Smooth muscle cell (in vitro differentiated cells): ENCODE results near the gene MEGF11. TPM values are rescaled to one million over a fixed set of nuclear protein-coding genes. Genes with fewer than 3 reads are reported as not detected.
"Not testable (repeated sequence)": the region's sequence is repeated elsewhere in the genome, so short reads cannot be mapped to it uniquely, and the experiment has no call there.

Source experiments
- DNase-seq: peaks from one replicate; lab custom pipeline; 2025; ENCODE audit not compliant: unreplicated experiment; lab: John Stamatoyannopoulos, UW
- H2AFZ ChIP-seq: fragments of 200-600 bp; sonication (generic); 2 replicates; pipeline ENCODE4 v1.6.0; 2016; ENCODE audit warnings: antibody characterized with exemption, low read depth, mild to moderate bottlenecking
- H3F3A ChIP-seq: fragments of 200-600 bp; sonication (generic); 2 replicates; pipeline ENCODE4 v1.6.0; 2017; ENCODE audit warnings: antibody characterized with exemption, low read depth
- H3K27ac ChIP-seq: fragments of 200-600 bp; sonication (generic); 2 replicates; pipeline ENCODE4 v1.5.1; 2016; ENCODE audit warnings: low read depth, mild to moderate bottlenecking
- H3K27me3 ChIP-seq: fragments of 200-600 bp; sonication (generic); 2 replicates; pipeline ENCODE4 v1.6.1; 2016; ENCODE audit warnings: low read depth, mild to moderate bottlenecking
- H3K36me3 ChIP-seq: fragments of 200-600 bp; sonication (generic); 2 replicates; pipeline ENCODE4 v1.5.1; 2016; ENCODE audit warnings: low read depth
- H3K4me1 ChIP-seq: fragments of 200-600 bp; sonication (generic); 2 replicates; pipeline ENCODE4 v1.5.1; 2016; ENCODE audit warnings: low read depth
- H3K4me2 ChIP-seq: fragments of 200-600 bp; sonication (generic); 2 replicates; pipeline ENCODE4 v1.6.0; 2016; ENCODE audit warnings: mild to moderate bottlenecking
- H3K4me3 ChIP-seq: fragments of 200-600 bp; sonication (generic); 2 replicates; pipeline ENCODE4 v1.5.1; 2016; ENCODE audit warnings: mild to moderate bottlenecking
- H3K79me2 ChIP-seq: fragments of 200-600 bp; sonication (generic); 2 replicates; pipeline ENCODE4 v1.6.0; 2016; ENCODE audit warnings: low read depth, mild to moderate bottlenecking
- H3K9ac ChIP-seq: fragments of 200-600 bp; sonication (generic); 2 replicates; pipeline ENCODE4 v1.6.0; 2016; ENCODE audit warnings: low read depth
- H3K9me3 ChIP-seq: fragments of 200-600 bp; sonication (generic); replicated peaks from 2 replicates; pipeline ENCODE4 v1.5.1; 2016; ENCODE audit warnings: low read depth
- H4K20me1 ChIP-seq: fragments of 200-600 bp; sonication (generic); 2 replicates; pipeline ENCODE4 v1.6.0; 2016; ENCODE audit warnings: low read depth
- WGBS: methylation state at CpG from one replicate; pipeline ENCODE4 v1.1.7; 2016; ENCODE audit warnings: low lambda C conversion rate; 5-methylcytosine and 5-hydroxymethylcytosine counted together
- polyA plus RNA-seq: library from polyadenylated mRNA; unstranded; fragments of >200 nt; fragmentation: Nextera tagmentation; extraction: Ambion mirVana; gene quantifications from 2 replicates; pipeline ENCODE4 v1.2.1, GENCODE V29; 2016
- total RNA-seq: library from RNA; depleted of rRNA; stranded (reverse); fragments of >200 nt; gene quantifications from 2 replicates; pipeline ENCODE4 v1.2.3, GENCODE V29; 2014
- TF ChIP-seq, protein P1 (sequence below): fragments of 200-600 bp; sonication (generic); IDR thresholded peaks from 2 replicates; pipeline ENCODE4 v1.5.1; 2017; ENCODE audit warnings: borderline replicate concordance, mild to moderate bottlenecking, antibody characterized with exemption; ENCODE audit not compliant: insufficient read depth, poor library complexity, severe bottlenecking

The MEGF11 gene
- total and polyA plus RNA-seq, 2 experiments from 2014 or later: 0.08 TPM; not detected in 1

DNA sequence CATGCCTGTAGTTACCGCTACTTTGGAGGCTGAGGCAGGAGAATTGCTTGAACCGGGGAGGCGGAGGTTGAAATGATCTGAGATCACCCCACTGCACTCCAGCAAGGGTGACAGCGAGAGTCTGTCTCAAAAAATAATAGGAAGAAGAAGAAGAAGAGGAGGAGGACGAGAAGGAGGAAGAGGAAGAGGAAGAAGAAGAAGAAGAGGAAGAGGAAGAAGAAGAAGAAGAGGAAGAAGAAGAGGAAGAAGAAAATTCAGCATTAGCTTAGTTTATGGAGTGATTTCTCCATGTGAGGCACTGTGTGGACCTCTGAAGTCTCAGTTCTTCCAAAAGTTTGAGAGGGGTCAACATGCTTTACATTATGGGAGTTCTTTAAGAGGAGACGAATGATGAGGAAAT, 17.4 kb upstream of the MEGF11 start:
- Histone ChIP-seq H3K4me2 (no peak overlapping the region), H3K27ac (no peak overlapping the region), H3K4me3 (no peak overlapping the region), H3K9ac (no peak overlapping the region), H2AFZ (no peak overlapping the region), H3F3A (peaks cover 12% of the 10 kb centered on the region), H3K27me3 (peaks cover 4% of the 10 kb centered on the region), H3K9me3 (no peaks in the 10 kb centered on the region), H3K79me2 (no peaks in the 10 kb centered on the region), H3K4me1 (no peaks in the 10 kb centered on the region), H4K20me1 (no peaks in the 10 kb centered on the region), H3K36me3 (no peaks in the 10 kb centered on the region)
- TF ChIP-seq, protein P1, sequence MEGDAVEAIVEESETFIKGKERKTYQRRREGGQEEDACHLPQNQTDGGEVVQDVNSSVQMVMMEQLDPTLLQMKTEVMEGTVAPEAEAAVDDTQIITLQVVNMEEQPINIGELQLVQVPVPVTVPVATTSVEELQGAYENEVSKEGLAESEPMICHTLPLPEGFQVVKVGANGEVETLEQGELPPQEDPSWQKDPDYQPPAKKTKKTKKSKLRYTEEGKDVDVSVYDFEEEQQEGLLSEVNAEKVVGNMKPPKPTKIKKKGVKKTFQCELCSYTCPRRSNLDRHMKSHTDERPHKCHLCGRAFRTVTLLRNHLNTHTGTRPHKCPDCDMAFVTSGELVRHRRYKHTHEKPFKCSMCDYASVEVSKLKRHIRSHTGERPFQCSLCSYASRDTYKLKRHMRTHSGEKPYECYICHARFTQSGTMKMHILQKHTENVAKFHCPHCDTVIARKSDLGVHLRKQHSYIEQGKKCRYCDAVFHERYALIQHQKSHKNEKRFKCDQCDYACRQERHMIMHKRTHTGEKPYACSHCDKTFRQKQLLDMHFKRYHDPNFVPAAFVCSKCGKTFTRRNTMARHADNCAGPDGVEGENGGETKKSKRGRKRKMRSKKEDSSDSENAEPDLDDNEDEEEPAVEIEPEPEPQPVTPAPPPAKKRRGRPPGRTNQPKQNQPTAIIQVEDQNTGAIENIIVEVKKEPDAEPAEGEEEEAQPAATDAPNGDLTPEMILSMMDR: no peak
- DNase-seq: no peak
- WGBS: 78% methylated on average over 6 of the region's 6 CpGs

DNA sequence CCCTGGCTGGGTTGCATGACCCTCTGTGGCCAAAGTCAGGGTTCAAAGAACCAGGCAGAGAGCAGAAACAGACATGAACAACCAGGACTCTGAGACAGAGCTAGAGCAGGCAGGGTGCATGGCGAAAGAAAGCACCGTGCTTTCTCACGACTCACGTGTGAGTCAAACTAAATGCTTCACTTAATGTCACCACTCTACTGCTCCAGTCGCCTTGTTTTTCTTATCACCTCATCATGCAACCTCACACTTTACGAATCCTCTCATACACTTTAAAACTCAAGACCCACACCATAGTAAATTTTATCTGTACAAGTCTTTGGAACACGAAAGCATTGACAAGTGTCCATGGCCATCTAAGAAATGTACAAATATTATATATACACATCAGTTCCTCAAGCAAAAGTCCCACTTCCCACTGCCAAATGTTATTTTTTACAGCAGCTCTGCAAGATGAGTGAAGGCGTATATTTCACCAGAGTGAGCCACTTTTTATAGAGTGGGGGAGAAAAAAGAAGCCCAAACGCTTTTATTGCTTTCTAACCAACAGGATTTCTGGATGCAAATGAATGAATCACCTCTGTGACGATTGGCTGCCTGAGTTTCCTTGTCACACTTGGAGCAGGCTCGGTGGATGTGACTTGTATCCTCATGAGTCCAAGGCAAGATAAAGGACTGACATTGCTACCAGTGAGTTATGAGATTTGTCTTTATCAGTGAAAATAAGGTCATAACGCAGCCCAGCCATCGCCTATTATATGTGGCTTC, 16.0 kb upstream of the MEGF11 start:
- peaks cover 4% of the 10 kb centered on the region for H3K27me3 ChIP-seq
- peaks cover 12% of the 10 kb centered on the region for H3F3A ChIP-seq
- TF ChIP-seq, protein P1: no peak
- no peak for DNase-seq
- H3K36me3 ChIP-seq: no peaks in the 10 kb centered on the region
- H3K9ac ChIP-seq: no peak overlapping the region
- H2AFZ ChIP-seq: no peak overlapping the region
- H3K9me3 ChIP-seq: no peaks in the 10 kb centered on the region
- WGBS: 15% methylated on average over 13 of the region's 13 CpGs
- H3K4me1 ChIP-seq: no peaks in the 10 kb centered on the region
- no peaks in the 10 kb centered on the region for H3K79me2 ChIP-seq
- H3K4me3 ChIP-seq: no peak overlapping the region
- H4K20me1 ChIP-seq: no peaks in the 10 kb centered on the region
- H3K27ac ChIP-seq: peak overlapping the region; percentile 44
- H3K4me2 ChIP-seq: peak overlapping the region; percentile 47

DNA sequence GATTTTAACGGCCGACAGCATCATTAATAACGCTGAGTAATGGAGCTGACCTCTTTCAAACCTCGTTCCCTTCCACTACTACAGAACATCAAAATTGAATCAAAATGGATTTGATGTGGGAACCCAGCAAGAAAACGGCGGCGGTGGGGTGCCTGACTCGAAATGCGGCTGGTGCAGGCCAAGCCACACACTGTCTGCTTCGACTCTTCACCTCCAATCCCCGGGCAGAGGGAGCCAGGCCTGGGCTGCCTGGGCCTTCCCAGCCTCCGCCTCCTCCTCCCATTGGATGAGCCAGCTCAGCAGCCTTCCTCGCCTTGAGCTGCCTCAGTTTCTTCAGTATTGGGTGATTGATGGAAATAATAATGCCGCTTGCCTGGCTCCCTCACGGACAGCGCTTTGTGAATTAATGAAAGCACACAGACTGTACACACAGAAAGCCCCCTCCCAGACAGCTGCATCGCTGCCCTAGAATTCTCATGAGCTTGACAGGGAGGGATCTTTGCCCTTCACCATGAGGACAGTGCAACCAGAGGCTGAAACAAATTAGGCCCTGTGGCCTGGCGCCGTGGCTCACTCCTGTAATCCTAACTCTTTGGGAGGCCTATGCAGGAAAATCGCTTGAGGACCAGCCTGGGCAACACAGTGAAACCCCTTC, 11.4 kb upstream of the MEGF11 start:
- Histone ChIP-seq H3K9ac (no peak overlapping the region), H2AFZ (no peak overlapping the region), H3K27ac (no peak overlapping the region), H3F3A (peaks cover 9% of the 10 kb centered on the region), H3K27me3 (peaks cover 4% of the 10 kb centered on the region), H3K4me2 (no peak overlapping the region), H3K36me3 (no peaks in the 10 kb centered on the region), H3K4me1 (no peaks in the 10 kb centered on the region), H3K4me3 (no peak overlapping the region), H3K9me3 (no peaks in the 10 kb centered on the region), H4K20me1 (no peaks in the 10 kb centered on the region), H3K79me2 (no peaks in the 10 kb centered on the region)
- no peak for DNase-seq
- WGBS: 90% methylated on average over 20 of the region's 20 CpGs
- TF ChIP-seq, protein P1: no peak

DNA sequence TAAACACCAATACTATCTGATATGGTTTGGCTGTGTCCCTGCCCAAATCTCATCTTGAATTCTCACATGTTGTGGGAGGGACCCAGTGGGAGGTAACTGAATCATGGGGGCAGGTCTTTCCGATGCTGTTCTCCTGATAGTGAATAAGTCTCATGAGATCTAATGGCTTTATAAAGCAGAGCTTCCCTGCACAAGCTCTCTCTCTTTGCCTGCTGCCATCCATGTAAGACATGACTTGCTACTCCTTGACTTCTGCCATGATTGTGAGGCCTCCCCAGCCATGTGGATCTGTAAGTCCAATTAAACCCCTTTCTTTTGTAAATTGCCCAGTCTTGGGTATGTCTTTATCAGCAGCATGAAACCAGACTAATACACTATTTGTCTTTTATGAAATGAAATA, 9.3 kb upstream of the MEGF11 start:
- not testable (repeated sequence) for H3K4me2 ChIP-seq, H3K9ac ChIP-seq, H2AFZ ChIP-seq, H3K9me3 ChIP-seq, H4K20me1 ChIP-seq, H3F3A ChIP-seq, H3K79me2 ChIP-seq, H3K27ac ChIP-seq, H3K4me1 ChIP-seq, H3K36me3 ChIP-seq, DNase-seq, H3K4me3 ChIP-seq
- H3K27me3 ChIP-seq: peaks cover 13% of the 10 kb centered on the region
- 92% methylated on average over 1 of the region's 1 CpG for WGBS
